ENCODE data around the gene MUCL1.
"Not testable (repeated sequence)": the region's sequence is repeated elsewhere in the genome, so short reads cannot be mapped to it uniquely, and the experiment has no call there.

MUCL1 gene

DNA sequence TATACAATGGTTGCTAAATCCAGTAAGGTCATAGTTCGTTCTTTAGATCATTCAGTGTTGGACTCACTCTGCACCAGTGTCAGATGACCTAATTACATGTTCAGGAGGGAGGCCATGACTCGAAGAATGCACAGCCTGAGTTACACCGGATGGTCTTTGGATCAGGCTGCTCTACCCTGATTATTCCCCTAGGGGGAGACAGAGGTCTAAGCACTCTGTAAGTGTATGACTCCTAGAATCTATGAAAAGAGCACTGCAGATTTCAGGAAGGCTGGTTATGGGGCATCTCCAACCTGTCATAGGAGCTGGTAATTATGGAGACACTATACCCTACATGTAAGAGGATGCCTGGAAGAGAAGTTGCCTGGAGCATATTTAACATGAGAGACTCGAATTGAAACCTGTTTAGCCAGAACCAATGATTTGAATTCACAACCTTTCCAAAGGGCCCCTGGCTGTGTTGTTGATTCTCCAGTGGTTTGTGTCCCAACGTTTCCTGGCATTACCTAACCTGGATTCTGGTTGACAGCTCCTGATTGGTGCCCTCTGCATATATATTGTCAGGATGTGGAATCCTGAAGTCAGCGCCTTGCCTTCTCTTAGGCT lies at the start of gene MUCL1:
MUCL1 (plus strand) TSS at position 584 of the 606 bp plus-strand sequence. CDS start 67 bp downstream, outside the sequence.
- DNase-seq = peak; percentile 43

DNA sequence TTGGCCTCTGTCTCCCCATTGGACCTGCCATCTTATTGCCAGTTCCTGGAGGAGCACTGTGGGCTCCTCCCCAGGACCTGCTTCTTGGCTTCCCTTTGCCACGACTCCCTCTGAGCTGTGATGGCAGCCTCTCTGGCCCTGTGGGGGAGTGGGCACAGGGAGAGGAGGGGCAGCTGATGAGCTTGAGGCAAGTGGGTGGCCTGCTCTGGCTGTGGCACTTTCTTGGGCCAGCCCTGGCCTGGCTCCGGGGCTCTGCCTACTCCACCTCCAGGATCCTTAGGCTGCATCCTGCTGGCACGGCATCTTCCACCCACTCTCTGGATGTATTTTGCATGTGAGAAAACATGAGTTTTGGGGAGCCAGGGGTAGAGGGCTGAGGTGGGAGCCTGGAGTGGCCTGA lies 32.6 kb upstream of the MUCL1 start:
- DNase-seq = no peak

DNA sequence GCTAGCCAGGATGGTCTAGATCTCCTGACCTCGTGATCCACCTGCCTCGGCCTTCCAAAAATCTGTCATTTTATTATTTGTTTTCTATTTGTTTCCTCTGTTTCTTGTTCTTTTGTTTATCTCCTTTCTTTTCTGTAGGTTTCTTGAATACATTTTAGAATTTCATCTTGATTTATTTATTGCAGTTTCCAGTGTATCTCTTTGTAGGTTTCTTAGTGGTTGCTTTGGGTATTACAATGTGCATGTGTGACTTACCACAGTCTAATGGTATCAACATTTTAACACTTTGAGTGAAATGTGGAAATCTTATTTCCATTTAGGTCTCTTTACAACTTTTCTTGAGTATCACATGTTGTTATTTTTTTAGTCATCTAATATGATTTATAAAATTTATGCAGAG lies 29.9 kb upstream of the MUCL1 start:
- DNase-seq = no peak

GRCh38 chr12:54829511-54829910 lies 24.8 kb upstream of the MUCL1 start:
- no peak for DNase-seq

DNA sequence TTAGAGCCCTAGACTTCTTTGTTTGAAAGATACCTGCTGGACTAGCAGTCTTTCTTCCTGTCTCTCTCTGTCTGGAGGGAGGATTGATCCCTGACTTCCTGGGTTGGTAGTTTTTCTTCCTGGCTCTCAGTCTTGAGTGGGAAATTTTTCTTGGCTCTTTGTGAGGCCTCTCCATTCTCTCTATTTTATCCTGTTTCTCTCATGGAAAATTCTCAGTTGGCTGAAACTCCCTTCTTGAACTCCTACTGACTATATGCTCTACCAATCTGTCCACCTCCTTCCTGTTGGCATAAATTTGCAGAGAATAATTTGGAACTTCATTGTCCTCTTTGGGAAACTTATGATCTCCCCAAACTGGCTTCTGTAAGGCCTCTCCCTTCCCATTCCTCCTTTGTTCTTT lies 24.1 kb upstream of the MUCL1 start:
- no peak for DNase-seq

DNA sequence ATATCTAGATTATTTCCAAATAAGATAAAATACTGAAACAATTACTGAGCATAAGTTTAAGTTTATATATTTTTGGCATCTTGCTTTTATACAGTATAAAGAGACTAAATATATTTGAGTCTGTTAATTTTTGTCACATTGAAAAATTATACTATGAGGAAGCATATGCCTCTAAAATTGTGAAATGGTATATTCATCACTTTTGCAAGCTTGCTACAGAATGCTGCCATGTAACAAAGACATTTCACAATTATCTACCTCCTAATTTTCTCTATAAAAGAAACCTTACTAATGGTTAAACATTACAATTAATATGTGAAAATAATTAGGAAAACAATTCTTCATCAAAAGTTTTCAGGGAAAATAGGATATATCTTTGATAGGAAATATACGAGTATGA lies 22.7 kb upstream of the MUCL1 start:
- no peak for DNase-seq

- DNase-seq = peak; percentile 35
These were observed 14.0 kb upstream of the MUCL1 start for GRCh38 chr12:54840244-54840865.

GRCh38 chr12:54857406-54857805 lies 3.1 kb downstream of the MUCL1 start:
- DNase-seq = no peak

GRCh38 chr12:54858562-54858961 lies 4.2 kb downstream of the MUCL1 start:
- DNase-seq = no peak

GRCh38 chr12:54859502-54859901 lies 5.2 kb downstream of the MUCL1 start:
- DNase-seq = no peak

GRCh38 chr12:54861927-54862326 lies 7.6 kb downstream of the MUCL1 start:
- no peak for DNase-seq

- DNase-seq = no peak
These were observed 9.8 kb downstream of the MUCL1 start for GRCh38 chr12:54863948-54864618.

- DNase-seq = no peak
These were observed 11.5 kb downstream of the MUCL1 start for GRCh38 chr12:54865683-54866324.

GRCh38 chr12:54868690-54869089 lies 14.4 kb downstream of the MUCL1 start:
- no peak for DNase-seq

DNA sequence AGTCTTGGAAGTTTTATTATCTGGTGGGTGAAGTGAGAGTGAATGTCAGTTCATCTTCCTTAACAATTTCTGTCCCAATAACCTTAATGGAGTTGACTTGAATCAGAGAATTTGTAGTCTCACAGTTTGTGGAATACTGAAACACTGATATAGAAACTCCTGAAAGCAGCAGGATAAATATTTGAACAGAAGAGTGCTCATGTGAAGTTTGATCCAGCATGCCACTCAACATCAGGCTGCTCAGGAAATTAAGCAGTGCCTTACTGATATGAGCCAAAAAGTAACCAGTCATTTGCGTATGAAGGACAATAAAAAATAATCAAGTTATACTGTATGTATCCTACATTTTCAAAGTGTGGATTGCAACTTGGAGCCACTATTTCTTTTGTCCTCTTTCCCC lies 15.7 kb downstream of the MUCL1 start:
- DNase-seq = no peak

GRCh38 chr12:54870617-54871016 lies 16.3 kb downstream of the MUCL1 start:
- DNase-seq = no peak

GRCh38 chr12:54879150-54879549 lies 24.8 kb downstream of the MUCL1 start:
- no peak for DNase-seq

- DNase-seq = no peak
These were observed 25.3 kb downstream of the MUCL1 start for GRCh38 chr12:54879579-54879978.

DNA sequence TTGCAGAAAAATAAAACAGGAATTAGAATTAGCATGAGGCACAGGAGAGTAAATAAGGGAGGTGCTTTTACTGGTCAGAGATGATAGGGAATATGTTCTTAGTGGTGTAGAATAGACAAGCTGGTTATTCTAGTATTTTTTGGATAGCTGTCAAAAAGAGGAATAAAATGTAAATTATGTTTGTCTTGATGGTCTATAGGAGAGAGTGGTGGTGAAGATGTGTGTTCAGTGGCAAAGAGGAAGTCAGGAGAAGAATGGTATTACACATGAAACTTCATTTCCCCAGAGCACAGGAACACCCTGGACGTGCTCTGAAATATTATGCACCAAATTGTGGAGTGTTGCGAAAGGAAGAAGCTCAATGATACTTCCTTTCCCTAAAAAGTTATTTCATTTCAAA lies 27.8 kb downstream of the MUCL1 start:
- no peak for DNase-seq

- not testable (repeated sequence) for DNase-seq
These were observed 28.3 kb downstream of the MUCL1 start for GRCh38 chr12:54882597-54882996.

DNA sequence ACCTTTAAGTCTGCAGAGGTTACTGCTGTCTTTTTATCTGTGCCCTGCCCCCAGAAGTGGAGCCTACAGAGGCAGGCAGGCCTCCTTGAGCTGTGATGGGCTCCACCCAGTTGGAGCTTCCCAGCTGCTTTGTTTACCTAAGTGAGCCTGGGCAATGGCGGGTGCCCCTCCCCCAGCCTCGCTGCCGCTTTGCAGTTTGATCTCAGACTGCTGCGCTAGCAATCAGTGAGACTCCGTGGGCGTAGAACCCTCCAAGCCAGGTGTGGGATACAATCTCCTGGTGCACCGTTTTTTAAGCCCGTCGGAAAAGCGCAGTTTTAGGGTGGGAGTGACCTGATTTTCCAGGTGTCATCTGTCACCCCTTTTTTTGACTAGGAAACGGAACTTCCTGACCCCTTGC lies 34.1 kb downstream of the MUCL1 start:
- DNase-seq = not testable (repeated sequence)

- no peak for DNase-seq
These were observed 36.0 kb downstream of the MUCL1 start for GRCh38 chr12:54890339-54890738.

GRCh38 chr12:54891717-54892478 lies 37.6 kb downstream of the MUCL1 start:
- peak; percentile 85 for DNase-seq
